SU-DHL-6 (cell line): ENCODE measurements around the gene ABHD11.

Source experiments
- H2AFZ ChIP-seq: fragments of 200-600 bp; sonication (generic); 2 replicates; pipeline ENCODE4 v1.6.1; 2014; ENCODE audit warnings: low read depth, mild to moderate bottlenecking, moderate library complexity, mixed read lengths, antibody characterized with exemption, low read length; ENCODE audit not compliant: severe bottlenecking
- H3F3A ChIP-seq: fragments of 200-600 bp; shearing (Covaris generic); 2 replicates; pipeline ENCODE4 v1.6.0; 2016; ENCODE audit warnings: antibody characterized with exemption, mild to moderate bottlenecking; ENCODE audit not compliant: insufficient read depth
- H3K27ac ChIP-seq: fragments of 200-600 bp; sonication (generic); 2 replicates; pipeline ENCODE4 v1.5.1; 2016; ENCODE audit warnings: low read depth, mild to moderate bottlenecking, low read length, moderate library complexity, mixed read lengths
- H3K27me3 ChIP-seq: fragments of 200-600 bp; sonication (generic), shearing (Covaris generic); 2 replicates; pipeline ENCODE4 v1.6.0; 2014; ENCODE audit warnings: mild to moderate bottlenecking, low read length
- H3K36me3 ChIP-seq: fragments of 200-600 bp; sonication (generic); 2 replicates; pipeline ENCODE4 v1.6.1; 2014; ENCODE audit warnings: mild to moderate bottlenecking, low read length, mixed read lengths
- H3K4me2 ChIP-seq: fragments of 300-600, 200-600 bp; shearing (Covaris generic), sonication (generic); 2 replicates; pipeline ENCODE4 v1.6.0; 2014; ENCODE audit warnings: low read length, low read depth, mild to moderate bottlenecking; ENCODE audit not compliant: poor library complexity, severe bottlenecking
- H3K4me3 ChIP-seq: fragments of 200-600 bp; sonication (generic); 2 replicates; pipeline ENCODE4 v1.5.1; 2014; ENCODE audit warnings: antibody characterized with exemption, low read length, mild to moderate bottlenecking, mixed read lengths; ENCODE audit not compliant: insufficient read depth, poor library complexity, severe bottlenecking
- H3K79me2 ChIP-seq: fragments of 200-600 bp; sonication (generic); 2 replicates; pipeline ENCODE4 v1.6.1; 2014; ENCODE audit warnings: mild to moderate bottlenecking, low read length, moderate library complexity; ENCODE audit not compliant: insufficient read depth
- H3K9ac ChIP-seq: fragments of 200-600 bp; sonication (generic); 2 replicates; pipeline ENCODE4 v1.7.0; 2014; ENCODE audit warnings: mild to moderate bottlenecking, low read length
- H3K9me2 ChIP-seq: fragments of 200-600 bp; sonication (generic); replicated peaks from 2 replicates; pipeline ENCODE4 v1.6.1; 2014; ENCODE audit warnings: low read length; ENCODE audit not compliant: insufficient read depth
- H3K9me3 ChIP-seq: fragments of 200-600 bp; sonication (generic); 2 replicates; pipeline ENCODE4 v1.6.1; 2014; ENCODE audit warnings: low read length, mixed read lengths; ENCODE audit not compliant: insufficient read depth
- H4K20me1 ChIP-seq: fragments of 200-600 bp; sonication (generic); 2 replicates; pipeline ENCODE4 v1.6.1; 2014; ENCODE audit warnings: low read depth, mild to moderate bottlenecking, antibody characterized with exemption, low read length, moderate library complexity, mixed read lengths
- EZH2phosphoT487 ChIP-seq: fragments of 200-600 bp; sonication (generic), shearing (Covaris generic); conservative IDR thresholded peaks from 2 replicates; pipeline ENCODE4 v1.6.1; 2018; ENCODE audit warnings: mild to moderate bottlenecking, antibody characterized with exemption, low read length, moderate library complexity, mixed read lengths
- TF ChIP-seq, protein P1 (sequence below): fragments of 200-600 bp; sonication (generic); IDR thresholded peaks from one replicate; pipeline ENCODE4 v1.5.1; 2017; ENCODE audit warnings: antibody characterized with exemption, mild to moderate bottlenecking, low read length, moderate library complexity; ENCODE audit not compliant: insufficient read depth, poor library complexity, severe bottlenecking

The ABHD11 gene

DNA sequence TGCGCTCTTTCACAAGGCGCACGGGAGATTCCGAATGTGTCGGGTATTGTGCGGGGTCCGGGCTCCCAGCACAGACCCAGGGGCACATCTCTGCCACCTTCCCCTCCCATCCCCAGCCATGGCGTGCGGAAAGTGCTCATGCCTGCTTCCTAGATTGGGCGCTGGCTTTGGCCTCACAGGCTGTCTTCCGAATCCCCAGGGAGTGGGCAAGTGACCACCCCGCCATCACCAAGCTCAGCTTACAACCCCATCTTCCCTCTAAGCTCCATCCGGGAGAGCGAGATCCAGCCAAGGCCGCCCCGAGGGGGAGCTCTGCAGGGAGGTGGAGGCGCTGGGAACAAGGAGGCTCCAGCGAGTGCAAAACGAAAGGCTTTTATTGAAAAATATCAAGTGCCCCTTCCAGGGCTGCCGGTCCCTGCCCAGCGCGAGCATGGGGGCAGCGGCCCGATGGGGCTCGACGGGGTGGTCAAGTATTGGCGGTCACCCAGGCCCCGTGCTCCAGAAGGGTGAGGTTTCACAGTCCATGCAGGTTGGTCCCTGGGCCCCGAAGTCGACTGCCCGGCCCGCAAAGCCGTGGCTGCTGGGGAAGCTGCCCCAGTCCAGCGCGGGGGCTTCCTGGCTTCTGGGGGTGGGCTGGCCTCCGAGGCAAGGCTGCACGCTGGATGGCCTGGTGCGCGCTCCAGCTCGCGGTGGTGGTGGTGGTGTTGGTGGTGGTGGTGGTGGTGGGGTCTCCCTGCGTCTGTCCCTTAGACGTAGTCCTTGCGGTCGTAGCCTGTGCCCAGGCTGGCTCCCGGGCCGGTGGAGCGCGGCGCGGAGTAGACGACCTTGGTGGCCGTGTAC, 30.3 kb upstream of the ABHD11 start:
- H3K9me3 ChIP-seq, result no peaks in the 10 kb centered on the region
- H3F3A ChIP-seq, result no peaks in the 10 kb centered on the region
- no peak overlapping the region for H2AFZ ChIP-seq
- no peaks in the 10 kb centered on the region for H3K9me2 ChIP-seq
- no peaks in the 10 kb centered on the region for H3K27me3 ChIP-seq
- no peak overlapping the region for H3K9ac ChIP-seq
- H3K27ac ChIP-seq, result no peak overlapping the region
- H3K36me3 ChIP-seq, result no peaks in the 10 kb centered on the region
- no peak overlapping the region for H3K4me2 ChIP-seq
- no peak overlapping the region for H3K4me3 ChIP-seq
- TF ChIP-seq, protein P1, sequence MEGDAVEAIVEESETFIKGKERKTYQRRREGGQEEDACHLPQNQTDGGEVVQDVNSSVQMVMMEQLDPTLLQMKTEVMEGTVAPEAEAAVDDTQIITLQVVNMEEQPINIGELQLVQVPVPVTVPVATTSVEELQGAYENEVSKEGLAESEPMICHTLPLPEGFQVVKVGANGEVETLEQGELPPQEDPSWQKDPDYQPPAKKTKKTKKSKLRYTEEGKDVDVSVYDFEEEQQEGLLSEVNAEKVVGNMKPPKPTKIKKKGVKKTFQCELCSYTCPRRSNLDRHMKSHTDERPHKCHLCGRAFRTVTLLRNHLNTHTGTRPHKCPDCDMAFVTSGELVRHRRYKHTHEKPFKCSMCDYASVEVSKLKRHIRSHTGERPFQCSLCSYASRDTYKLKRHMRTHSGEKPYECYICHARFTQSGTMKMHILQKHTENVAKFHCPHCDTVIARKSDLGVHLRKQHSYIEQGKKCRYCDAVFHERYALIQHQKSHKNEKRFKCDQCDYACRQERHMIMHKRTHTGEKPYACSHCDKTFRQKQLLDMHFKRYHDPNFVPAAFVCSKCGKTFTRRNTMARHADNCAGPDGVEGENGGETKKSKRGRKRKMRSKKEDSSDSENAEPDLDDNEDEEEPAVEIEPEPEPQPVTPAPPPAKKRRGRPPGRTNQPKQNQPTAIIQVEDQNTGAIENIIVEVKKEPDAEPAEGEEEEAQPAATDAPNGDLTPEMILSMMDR, result no peak
- TF ChIP-seq EZH2phosphoT487, result no peak
- H4K20me1 ChIP-seq, result no peaks in the 10 kb centered on the region
- H3K79me2 ChIP-seq, result no peaks in the 10 kb centered on the region

DNA sequence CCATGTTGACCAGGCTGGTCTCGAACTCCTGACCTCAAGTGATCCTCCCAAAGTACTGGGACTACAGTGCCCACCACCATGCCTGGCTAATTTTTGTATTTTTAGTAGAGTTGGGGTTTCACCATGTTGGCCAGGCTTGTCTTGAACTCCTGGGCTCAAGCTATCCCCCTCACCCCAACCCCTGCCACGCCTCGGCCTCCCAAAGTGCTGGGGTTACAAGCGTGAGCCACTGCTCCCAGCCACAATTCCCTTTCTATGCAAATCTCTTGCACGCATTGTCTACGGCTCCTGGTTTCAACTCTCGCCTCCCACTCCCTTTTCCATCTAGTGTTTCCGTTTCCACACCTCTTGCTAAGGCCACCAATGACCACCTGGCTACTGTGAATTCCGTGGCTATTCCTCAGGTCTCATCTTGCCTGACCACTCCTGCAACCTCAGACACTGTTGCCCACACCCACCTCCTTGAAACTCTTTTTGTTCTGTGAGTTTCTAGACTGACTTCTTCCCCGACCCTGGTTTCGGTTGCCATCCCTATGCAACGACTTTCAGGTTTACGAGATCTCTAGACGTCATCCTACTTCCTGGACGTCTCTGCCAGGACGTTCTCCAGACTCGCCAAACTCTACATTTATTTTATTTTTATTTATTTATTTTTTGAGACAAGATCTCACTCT, 28.1 kb upstream of the ABHD11 start:
- Histone ChIP-seq H3K9me2 (no peaks in the 10 kb centered on the region), H3K79me2 (no peaks in the 10 kb centered on the region), H2AFZ (no peak overlapping the region), H3K27me3 (no peaks in the 10 kb centered on the region), H4K20me1 (no peaks in the 10 kb centered on the region), H3K4me3 (no peak overlapping the region), H3K4me2 (no peak overlapping the region), H3K27ac (no peak overlapping the region), H3F3A (no peaks in the 10 kb centered on the region), H3K9me3 (no peaks in the 10 kb centered on the region), H3K9ac (no peak overlapping the region), H3K36me3 (no peaks in the 10 kb centered on the region)
- TF ChIP-seq EZH2phosphoT487, result no peak
- TF ChIP-seq, protein P1, result no peak

DNA sequence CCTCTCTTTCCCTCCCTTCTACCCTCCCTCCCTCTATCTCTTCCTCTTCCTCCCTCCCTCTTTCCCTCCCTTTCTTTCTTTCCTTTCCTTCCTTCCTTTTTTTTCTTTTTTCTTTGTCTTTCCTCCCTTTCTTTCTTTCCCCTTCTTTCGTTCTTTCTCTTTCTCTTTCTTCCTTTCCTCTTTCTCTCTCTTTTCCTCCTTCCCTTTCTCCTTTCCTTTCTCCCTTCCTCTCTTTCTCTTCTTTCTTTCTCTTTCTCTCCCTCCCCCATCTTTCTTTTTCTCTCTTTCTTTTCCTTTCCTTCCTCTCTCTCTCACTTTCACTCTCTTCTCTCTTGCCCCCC, 24.0 kb upstream of the ABHD11 start:
- H3K9ac ChIP-seq, result no peak overlapping the region
- H4K20me1 ChIP-seq, result no peaks in the 10 kb centered on the region
- TF ChIP-seq EZH2phosphoT487, result no peak
- TF ChIP-seq, protein P1, result no peak
- no peaks in the 10 kb centered on the region for H3K9me2 ChIP-seq
- H3K79me2 ChIP-seq, result no peaks in the 10 kb centered on the region
- H3K27ac ChIP-seq, result no peak overlapping the region
- H3K27me3 ChIP-seq, result no peaks in the 10 kb centered on the region
- H2AFZ ChIP-seq, result no peak overlapping the region
- H3F3A ChIP-seq, result no peaks in the 10 kb centered on the region
- no peak overlapping the region for H3K4me3 ChIP-seq
- H3K4me2 ChIP-seq, result no peak overlapping the region
- no peaks in the 10 kb centered on the region for H3K36me3 ChIP-seq
- H3K9me3 ChIP-seq, result no peaks in the 10 kb centered on the region
